Transverse colon (tissue), 4 donors: ENCODE measurements around the gene PRKCH. TPM values are rescaled to one million over a fixed set of nuclear protein-coding genes. Genes with fewer than 3 reads are reported as not detected.

Experiments
- DNase-seq: peaks from one replicate; pipeline ENCODE4 v3.0.0-alpha.2; 2019
- H3K27ac ChIP-seq, 4 donors: fragments of 200-600 bp; sonication (generic); 2 replicates each; pipeline ENCODE4 v1.5.1; 2016 to 2018; ENCODE audit warnings: inconsistent platforms in 4 of 4
- H3K27me3 ChIP-seq: fragments of 200-600 bp; sonication (generic); 2 replicates; pipeline ENCODE4 v1.5.1; 2017; ENCODE audit warnings: inconsistent platforms
- H3K36me3 ChIP-seq, 4 donors: fragments of 200-600 bp; sonication (generic); 2 replicates each; pipeline ENCODE4 v1.5.1; 2017 to 2019; ENCODE audit warnings: inconsistent platforms in 4 of 4
- H3K4me1 ChIP-seq, 4 donors: fragments of 200-600 bp; sonication (generic); 2 replicates each; pipeline ENCODE4 v1.5.1; 2017 to 2020; ENCODE audit warnings: inconsistent platforms in 4 of 4
- H3K4me3 ChIP-seq, 4 donors: fragments of 200-600 bp; sonication (generic); 1 replicate in 1 of 4; 2 replicates in 3 of 4; pipeline versions ENCODE4 v1.5.1 to v1.6.1; 2017 to 2019; ENCODE audit warnings: inconsistent platforms in 4 of 4
- H3K9me3 ChIP-seq, 2 donors: fragments of 200-600 bp; sonication (generic); 2 replicates each; pipeline ENCODE4 v1.5.1; 2017 to 2019; ENCODE audit warnings: inconsistent platforms in 2 of 2
- EP300 ChIP-seq: sonication (generic); formaldehyde crosslinking; IDR thresholded peaks from one replicate; pipeline ENCODE4 v1.6.1; 2017; ENCODE audit warnings: antibody characterized with exemption, low read depth
- POLR2A ChIP-seq: fragments of 450-650 bp; IDR thresholded peaks from one replicate; pipeline ENCODE4 v1.6.1; 2016; ENCODE audit warnings: antibody characterized with exemption, mild to moderate bottlenecking, moderate library complexity
- POLR2AphosphoS5 ChIP-seq, 3 donors: sonication (generic); formaldehyde crosslinking; IDR thresholded peaks; one replicate each; pipeline ENCODE4 v1.6.1; 2016; ENCODE audit warnings: antibody characterized with exemption in 3 of 3
- WGBS, 2 donors: methylation state at CpG; one replicate each; pipeline ENCODE4 v1.1.5; 2018; ENCODE audit warnings: low coverage in 1 of 2; 5-methylcytosine and 5-hydroxymethylcytosine counted together
- in situ Hi-C, 4 donors: fragments of 200-750 bp; cut with MboI; loops; one replicate each; pipeline versions ENCODE4 v1.15.0 to v1.15.1; 2017; ENCODE audit warnings: low sequenced_read_pairs in 3 of 4, low pct_ligation_motif_present in 1 of 4, low pct_unique_long_range_greater_than_20kb in 1 of 4
- intact Hi-C: fragments of 100-400 bp; cut with DNase I; formaldehyde crosslinking; loops from one replicate; pipeline ENCODE4 v1.15.1; 2023; ENCODE audit warnings: low total_unique reads
- total RNA-seq, 4 donors: library from RNA; depleted of rRNA; stranded (reverse); fragments of >200 nt; gene quantifications; one replicate each; pipeline ENCODE4 v1.1.0, GENCODE V29; 2016
- TF ChIP-seq, protein P1 (sequence below), 5 experiments: fragments of 200-600 bp in 3 of 5; fragments of 450-650 bp in 2 of 5; sonication (generic) in 3 of 5; IDR thresholded peaks; 1 replicate in 2 of 5; 2 replicates in 3 of 5; pipeline ENCODE4 v1.5.1; 2016 to 2017; ENCODE audit warnings: antibody characterized with exemption in 5 of 5, inconsistent platforms in 3 of 5, mild to moderate bottlenecking in 2 of 5, moderate library complexity in 1 of 5

PRKCH gene
- total RNA-seq, 4 donors from 2014 or later: 12.4 to 38.9 (median 27.0) TPM

DNA sequence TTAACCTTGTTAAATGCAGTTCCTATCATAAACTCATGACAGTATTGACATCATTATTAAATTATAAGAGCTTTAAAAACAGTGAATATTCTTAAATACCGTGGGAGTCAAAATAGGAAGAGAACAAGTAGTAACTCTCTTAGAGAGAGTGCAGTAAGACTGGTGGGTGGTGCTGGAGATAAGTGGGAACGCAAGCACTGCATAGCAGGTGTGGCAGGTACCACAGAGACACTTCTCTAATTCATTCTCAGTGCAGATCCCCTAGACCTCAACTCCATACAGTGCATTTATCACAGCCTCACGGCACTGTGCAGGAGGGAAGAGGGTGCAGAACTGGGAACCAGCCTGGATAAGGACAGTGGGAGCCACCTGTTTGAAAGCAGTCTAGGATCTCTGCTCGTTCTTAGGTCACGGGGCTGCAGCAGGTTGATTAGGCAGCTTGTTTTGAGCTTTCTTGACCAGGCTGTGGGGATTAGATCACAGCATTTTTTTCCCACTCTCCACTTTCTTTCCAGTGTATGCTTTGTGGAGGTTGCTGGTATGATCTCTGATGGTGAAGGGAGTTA, 165.6 kb downstream of the PRKCH start:
- no peak for DNase-seq
- H3K27me3 ChIP-seq: no peaks in the 10 kb centered on the region
- WGBS, 2 donors: 57 to 80% methylated on average over 1 to 5 of the region's 5 CpGs
- no peaks in the 10 kb centered on the region for H3K36me3 ChIP-seq
- intact Hi-C loops (no loop called here), in situ Hi-C loops (no loop called here)
- H3K4me1 ChIP-seq: peaks cover 0 to 16% (median 0%) of the 10 kb centered on the region in 4 donors
- H3K27ac ChIP-seq: no peak overlapping the region
- TF ChIP-seq EP300 (no peak), POLR2AphosphoS5 (IDR thresholded peaks at IDR 0.05) (no peak), POLR2A (no peak)
- TF ChIP-seq, protein P1, sequence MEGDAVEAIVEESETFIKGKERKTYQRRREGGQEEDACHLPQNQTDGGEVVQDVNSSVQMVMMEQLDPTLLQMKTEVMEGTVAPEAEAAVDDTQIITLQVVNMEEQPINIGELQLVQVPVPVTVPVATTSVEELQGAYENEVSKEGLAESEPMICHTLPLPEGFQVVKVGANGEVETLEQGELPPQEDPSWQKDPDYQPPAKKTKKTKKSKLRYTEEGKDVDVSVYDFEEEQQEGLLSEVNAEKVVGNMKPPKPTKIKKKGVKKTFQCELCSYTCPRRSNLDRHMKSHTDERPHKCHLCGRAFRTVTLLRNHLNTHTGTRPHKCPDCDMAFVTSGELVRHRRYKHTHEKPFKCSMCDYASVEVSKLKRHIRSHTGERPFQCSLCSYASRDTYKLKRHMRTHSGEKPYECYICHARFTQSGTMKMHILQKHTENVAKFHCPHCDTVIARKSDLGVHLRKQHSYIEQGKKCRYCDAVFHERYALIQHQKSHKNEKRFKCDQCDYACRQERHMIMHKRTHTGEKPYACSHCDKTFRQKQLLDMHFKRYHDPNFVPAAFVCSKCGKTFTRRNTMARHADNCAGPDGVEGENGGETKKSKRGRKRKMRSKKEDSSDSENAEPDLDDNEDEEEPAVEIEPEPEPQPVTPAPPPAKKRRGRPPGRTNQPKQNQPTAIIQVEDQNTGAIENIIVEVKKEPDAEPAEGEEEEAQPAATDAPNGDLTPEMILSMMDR (IDR thresholded peaks at IDR 0.05): no peak
- H3K4me3 ChIP-seq: no peak overlapping the region
- no peaks in the 10 kb centered on the region for H3K9me3 ChIP-seq

DNA sequence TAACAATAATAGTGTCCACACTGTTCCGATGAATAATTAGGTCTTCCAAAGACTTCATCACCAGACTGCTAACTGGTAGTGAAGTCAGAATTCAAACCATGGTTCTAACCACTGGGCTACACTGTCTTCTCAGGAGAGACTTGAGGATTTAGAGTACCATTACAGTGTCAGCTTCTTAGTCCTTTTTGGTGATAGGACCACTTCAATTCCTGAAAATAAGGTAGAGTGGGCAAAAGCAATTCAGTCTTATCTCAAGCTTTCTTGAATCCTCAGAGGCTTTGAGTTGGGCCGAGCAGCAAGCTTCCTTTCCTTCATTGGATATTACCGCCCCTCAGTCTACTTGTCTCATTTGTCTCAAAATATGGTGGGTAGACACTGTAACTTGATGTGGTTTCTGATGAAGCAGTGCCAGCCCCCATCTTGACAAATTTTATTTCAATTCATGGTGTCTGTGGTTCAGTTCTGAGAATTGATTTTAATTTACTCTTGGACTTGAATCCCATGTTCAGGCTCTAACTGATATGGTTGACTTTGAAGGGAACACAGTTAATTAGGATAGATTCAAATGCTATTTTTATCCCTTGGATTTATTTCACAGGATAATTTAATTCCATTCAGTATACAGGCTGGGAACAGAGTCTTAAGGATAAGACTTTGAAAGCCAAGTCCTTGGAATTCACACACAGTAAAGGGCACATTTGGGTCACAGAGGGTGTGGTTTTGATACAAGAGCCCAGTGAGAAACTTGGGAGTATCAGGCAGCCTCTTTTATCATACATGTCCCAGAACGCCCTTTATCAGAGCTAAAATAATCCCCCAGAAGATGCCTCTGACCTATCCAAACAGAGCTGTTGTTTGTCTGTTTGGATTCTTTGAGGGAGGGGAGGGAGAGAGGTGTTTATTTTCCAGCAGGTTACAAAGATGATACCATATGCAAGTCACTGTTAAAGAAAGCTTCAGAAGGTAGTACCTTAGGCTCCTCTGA, 167.3 kb downstream of the PRKCH start:
- H3K27me3 ChIP-seq: no peaks in the 10 kb centered on the region
- WGBS, 2 donors: 86 to 93% methylated on average over 3 to 4 of the region's 4 CpGs
- intact Hi-C loops: no loop called here
- peak overlapping the region in 2 of 4 donors; percentile 5 to 27 for H3K27ac ChIP-seq
- no peak overlapping the region for H3K4me3 ChIP-seq
- no peaks in the 10 kb centered on the region for H3K9me3 ChIP-seq
- in situ Hi-C loops: no loop called here
- no peaks in the 10 kb centered on the region for H3K36me3 ChIP-seq
- DNase-seq: no peak
- peaks cover 0 to 16% (median 0%) of the 10 kb centered on the region in 4 donors for H3K4me1 ChIP-seq
- TF ChIP-seq, protein P1 (IDR thresholded peaks at IDR 0.05): no peak
- no peak for TF ChIP-seq EP300
- no peak for TF ChIP-seq POLR2AphosphoS5 (IDR thresholded peaks at IDR 0.05)
- no peak for TF ChIP-seq POLR2A

DNA sequence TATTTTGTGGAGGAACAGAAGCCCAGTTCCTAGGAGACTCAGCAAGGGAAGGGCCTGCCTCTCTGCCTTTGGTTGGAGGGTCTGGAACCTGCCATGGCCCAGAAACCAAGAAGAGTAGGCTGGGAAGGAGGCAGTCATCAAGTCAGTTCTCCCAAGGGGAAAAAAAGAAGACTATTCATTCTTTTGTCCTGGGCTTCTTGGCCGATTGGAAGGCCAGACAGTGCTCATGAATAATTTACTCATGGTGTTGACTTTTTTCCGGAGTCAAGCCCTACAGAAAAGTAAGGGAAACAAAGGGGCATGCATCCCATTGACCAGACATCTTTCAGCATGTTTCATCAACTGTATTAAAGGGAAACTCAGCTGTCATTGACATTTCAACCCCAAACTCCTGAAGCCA, 168.1 kb downstream of the PRKCH start:
- in situ Hi-C loops: no loop called here
- WGBS, 2 donors: 66% methylated on average over 2 of the region's 2 CpGs; no CpG with 5 or more reads in 1 of the 2 donors
- intact Hi-C loops: no loop called here
- no peak for DNase-seq
- Histone ChIP-seq H3K4me1 (peaks cover 0 to 16% (median 0%) of the 10 kb centered on the region in 4 donors), H3K27ac (peak overlapping the region in 1 of 4 donors; percentile 27), H3K4me3 (no peak overlapping the region), H3K9me3 (no peaks in the 10 kb centered on the region), H3K27me3 (no peaks in the 10 kb centered on the region), H3K36me3 (no peaks in the 10 kb centered on the region)
- TF ChIP-seq EP300: no peak
- no peak for TF ChIP-seq POLR2AphosphoS5 (IDR thresholded peaks at IDR 0.05)
- no peak for TF ChIP-seq POLR2A
- TF ChIP-seq, protein P1 (IDR thresholded peaks at IDR 0.05): no peak

DNA sequence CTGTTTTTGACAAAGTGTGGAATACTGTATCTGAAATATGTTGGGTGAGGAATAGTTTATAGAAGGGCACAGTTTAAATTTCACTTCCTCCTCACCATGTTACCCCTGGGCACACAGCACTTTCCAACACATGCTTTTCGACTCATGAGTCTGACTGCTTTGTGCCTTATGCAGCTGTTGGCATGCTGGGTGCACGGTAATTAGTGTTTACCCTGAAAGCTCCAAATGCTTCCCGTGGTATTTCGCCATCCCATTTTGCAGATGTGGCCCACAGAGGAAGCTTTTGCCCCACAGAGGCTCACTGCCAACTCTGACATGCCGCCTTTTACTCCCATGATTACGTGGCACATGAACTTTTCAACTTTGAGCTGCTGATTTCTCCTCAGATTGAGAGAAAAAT, 168.6 kb downstream of the PRKCH start:
- TF ChIP-seq POLR2AphosphoS5 (IDR thresholded peaks at IDR 0.05): peak in 1 of 3 donors; percentile 6
- TF ChIP-seq, protein P1 (IDR thresholded peaks at IDR 0.05): no peak
- in situ Hi-C loops (no loop called here), intact Hi-C loops (no loop called here)
- H3K27ac ChIP-seq: no peak overlapping the region
- H3K4me3 ChIP-seq: no peak overlapping the region
- DNase-seq: no peak
- no peaks in the 10 kb centered on the region for H3K9me3 ChIP-seq
- 66 to 83% methylated on average over 1 to 6 of the region's 6 CpGs for WGBS, 2 donors
- H3K36me3 ChIP-seq: no peaks in the 10 kb centered on the region
- H3K4me1 ChIP-seq: peaks cover 0 to 16% (median 0%) of the 10 kb centered on the region in 4 donors
- H3K27me3 ChIP-seq: no peaks in the 10 kb centered on the region
